ENCODE measurements around the gene NSMCE1.

DNA sequence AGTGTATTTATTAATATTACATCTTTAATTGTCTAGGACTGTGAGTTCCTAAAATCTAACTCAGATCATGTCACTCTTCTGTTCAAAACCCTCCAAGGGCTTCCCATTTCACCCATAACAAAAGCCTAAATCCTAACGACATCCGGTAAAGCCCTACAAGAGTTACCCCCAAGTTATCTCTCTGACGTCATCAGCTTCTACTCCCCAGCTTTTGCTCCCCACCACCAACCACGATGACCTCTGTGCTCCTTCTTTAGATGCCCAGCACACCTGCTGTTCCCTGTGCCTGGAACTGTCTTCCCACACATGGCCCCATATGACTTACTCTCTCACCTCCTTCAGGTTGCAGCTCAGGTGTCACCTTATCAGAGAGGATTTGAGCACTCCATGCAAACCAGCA lies 71.6 kb downstream of the NSMCE1 start:
- TF ChIP-seq, protein P1, sequence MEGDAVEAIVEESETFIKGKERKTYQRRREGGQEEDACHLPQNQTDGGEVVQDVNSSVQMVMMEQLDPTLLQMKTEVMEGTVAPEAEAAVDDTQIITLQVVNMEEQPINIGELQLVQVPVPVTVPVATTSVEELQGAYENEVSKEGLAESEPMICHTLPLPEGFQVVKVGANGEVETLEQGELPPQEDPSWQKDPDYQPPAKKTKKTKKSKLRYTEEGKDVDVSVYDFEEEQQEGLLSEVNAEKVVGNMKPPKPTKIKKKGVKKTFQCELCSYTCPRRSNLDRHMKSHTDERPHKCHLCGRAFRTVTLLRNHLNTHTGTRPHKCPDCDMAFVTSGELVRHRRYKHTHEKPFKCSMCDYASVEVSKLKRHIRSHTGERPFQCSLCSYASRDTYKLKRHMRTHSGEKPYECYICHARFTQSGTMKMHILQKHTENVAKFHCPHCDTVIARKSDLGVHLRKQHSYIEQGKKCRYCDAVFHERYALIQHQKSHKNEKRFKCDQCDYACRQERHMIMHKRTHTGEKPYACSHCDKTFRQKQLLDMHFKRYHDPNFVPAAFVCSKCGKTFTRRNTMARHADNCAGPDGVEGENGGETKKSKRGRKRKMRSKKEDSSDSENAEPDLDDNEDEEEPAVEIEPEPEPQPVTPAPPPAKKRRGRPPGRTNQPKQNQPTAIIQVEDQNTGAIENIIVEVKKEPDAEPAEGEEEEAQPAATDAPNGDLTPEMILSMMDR (IDR thresholded peaks at IDR 0.05; ENCODE audit: insufficient read depth, low read length), result no peak
- TF ChIP-seq, protein P2, sequence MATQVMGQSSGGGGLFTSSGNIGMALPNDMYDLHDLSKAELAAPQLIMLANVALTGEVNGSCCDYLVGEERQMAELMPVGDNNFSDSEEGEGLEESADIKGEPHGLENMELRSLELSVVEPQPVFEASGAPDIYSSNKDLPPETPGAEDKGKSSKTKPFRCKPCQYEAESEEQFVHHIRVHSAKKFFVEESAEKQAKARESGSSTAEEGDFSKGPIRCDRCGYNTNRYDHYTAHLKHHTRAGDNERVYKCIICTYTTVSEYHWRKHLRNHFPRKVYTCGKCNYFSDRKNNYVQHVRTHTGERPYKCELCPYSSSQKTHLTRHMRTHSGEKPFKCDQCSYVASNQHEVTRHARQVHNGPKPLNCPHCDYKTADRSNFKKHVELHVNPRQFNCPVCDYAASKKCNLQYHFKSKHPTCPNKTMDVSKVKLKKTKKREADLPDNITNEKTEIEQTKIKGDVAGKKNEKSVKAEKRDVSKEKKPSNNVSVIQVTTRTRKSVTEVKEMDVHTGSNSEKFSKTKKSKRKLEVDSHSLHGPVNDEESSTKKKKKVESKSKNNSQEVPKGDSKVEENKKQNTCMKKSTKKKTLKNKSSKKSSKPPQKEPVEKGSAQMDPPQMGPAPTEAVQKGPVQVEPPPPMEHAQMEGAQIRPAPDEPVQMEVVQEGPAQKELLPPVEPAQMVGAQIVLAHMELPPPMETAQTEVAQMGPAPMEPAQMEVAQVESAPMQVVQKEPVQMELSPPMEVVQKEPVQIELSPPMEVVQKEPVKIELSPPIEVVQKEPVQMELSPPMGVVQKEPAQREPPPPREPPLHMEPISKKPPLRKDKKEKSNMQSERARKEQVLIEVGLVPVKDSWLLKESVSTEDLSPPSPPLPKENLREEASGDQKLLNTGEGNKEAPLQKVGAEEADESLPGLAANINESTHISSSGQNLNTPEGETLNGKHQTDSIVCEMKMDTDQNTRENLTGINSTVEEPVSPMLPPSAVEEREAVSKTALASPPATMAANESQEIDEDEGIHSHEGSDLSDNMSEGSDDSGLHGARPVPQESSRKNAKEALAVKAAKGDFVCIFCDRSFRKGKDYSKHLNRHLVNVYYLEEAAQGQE (IDR thresholded peaks at IDR 0.05; ENCODE audit: insufficient replicate concordance, low read depth), result no peak
- TF ChIP-seq POLR2AphosphoS5 (IDR thresholded peaks at IDR 0.05; ENCODE audit: low read depth), result no peak
